Measurements from ENCODE around the gene CDK10.

Gene CDK10

DNA sequence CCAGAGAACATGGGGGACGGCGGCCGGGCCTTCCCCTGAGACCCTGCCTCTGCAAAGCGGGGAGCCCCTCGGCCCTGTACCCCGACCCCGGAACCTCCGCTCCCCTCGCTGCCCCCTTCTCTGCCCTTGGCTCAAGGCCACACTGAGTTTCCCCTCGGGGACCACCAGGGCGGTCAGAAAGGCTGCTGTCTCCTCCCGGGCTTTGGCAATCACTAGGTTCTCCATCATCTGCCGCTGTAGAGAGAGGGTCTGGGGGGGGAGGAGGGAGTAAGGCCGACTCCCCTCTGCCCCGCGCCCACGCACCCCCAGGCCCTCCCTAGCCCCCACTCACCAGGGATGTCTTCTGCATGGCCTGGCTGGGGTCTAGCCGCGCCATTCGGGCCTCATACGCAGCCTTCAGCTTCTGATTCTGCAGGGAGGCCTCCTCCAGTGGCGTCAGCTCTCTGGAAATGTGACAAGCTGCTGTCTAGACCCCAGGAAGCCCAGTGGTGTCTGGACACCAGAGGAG, 25.8 kb downstream of the CDK10 start:
- Histone ChIP-seq H3K36me3 (ENCODE audit: insufficient read depth, low read length) (no peaks in the 10 kb centered on the region), H3K4me3 (ENCODE audit: low read depth in 1 of 2, low read length in 2 of 2) (peak overlapping the region; percentile 41 to 66; a peak in 3 of 4 replicates), H2AFZ (ENCODE audit: low read depth, low read length) (peak overlapping the region; percentile 72), H3K9ac (ENCODE audit: low read depth, low read length) (peak overlapping the region; percentile 60), H4K20me1 (ENCODE audit: insufficient read depth, low read length) (no peaks in the 10 kb centered on the region), H3K27ac (ENCODE audit: low read length) (peak overlapping the region; percentile 44), H3K9me3 (ENCODE audit: insufficient read depth, low read length, severe bottlenecking) (no peaks in the 10 kb centered on the region), H3K4me1 (ENCODE audit: insufficient read depth, low read length) (peaks cover 12% of the 10 kb centered on the region), H3K27me3 (ENCODE audit: insufficient read depth, low read length, poor library complexity) (no peaks in the 10 kb centered on the region), H3K79me2 (ENCODE audit: insufficient read depth, low read length) (no peaks in the 10 kb centered on the region), H3K4me2 (ENCODE audit: insufficient read depth, low read length) (peak overlapping the region; percentile 81)
- ATAC-seq (ENCODE audit: insufficient read depth, low read depth) (peak; percentile 11; the same call in 2 of the 3 replicates), DNase-seq (no peak)
- no peak for TF ChIP-seq EZH2 (IDR thresholded peaks at IDR 0.05; ENCODE audit: borderline replicate concordance, low read depth, low read length, severe bottlenecking)
- TF ChIP-seq, protein P1, sequence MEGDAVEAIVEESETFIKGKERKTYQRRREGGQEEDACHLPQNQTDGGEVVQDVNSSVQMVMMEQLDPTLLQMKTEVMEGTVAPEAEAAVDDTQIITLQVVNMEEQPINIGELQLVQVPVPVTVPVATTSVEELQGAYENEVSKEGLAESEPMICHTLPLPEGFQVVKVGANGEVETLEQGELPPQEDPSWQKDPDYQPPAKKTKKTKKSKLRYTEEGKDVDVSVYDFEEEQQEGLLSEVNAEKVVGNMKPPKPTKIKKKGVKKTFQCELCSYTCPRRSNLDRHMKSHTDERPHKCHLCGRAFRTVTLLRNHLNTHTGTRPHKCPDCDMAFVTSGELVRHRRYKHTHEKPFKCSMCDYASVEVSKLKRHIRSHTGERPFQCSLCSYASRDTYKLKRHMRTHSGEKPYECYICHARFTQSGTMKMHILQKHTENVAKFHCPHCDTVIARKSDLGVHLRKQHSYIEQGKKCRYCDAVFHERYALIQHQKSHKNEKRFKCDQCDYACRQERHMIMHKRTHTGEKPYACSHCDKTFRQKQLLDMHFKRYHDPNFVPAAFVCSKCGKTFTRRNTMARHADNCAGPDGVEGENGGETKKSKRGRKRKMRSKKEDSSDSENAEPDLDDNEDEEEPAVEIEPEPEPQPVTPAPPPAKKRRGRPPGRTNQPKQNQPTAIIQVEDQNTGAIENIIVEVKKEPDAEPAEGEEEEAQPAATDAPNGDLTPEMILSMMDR (IDR thresholded peaks at IDR 0.05; ENCODE audit: borderline replicate concordance, extremely low read depth, low read length, poor library complexity, severe bottlenecking) = no peak

DNA sequence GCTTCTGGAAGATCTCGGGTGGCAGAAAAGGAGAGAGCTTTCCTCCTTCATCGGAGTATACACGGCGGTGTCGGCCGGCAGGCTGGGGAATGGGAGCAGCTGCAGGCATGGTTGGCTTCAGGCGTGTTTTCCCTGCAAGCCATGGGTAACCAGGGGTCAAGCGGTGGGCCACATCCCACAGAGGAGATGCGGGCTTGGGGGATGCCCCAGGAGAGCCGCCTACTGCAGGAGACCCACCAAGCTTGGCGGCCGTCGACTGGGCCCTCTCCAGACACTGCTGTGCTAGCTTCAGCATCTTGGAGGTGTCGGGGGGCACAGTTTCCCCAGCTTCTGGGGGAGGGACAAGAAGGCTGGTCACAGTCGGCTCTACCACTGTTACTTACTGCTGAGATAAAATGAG, 30.0 kb downstream of the CDK10 start:
- no peak overlapping the region for H3K4me2 ChIP-seq (ENCODE audit: insufficient read depth, low read length)
- H3K9me3 ChIP-seq (ENCODE audit: insufficient read depth, low read length, severe bottlenecking) = no peaks in the 10 kb centered on the region
- no peak overlapping the region for H3K4me3 ChIP-seq (ENCODE audit: low read depth in 1 of 2, low read length in 2 of 2)
- peaks cover 22% of the 10 kb centered on the region for H3K4me1 ChIP-seq (ENCODE audit: insufficient read depth, low read length)
- no peaks in the 10 kb centered on the region for H3K27me3 ChIP-seq (ENCODE audit: insufficient read depth, low read length, poor library complexity)
- no peak for DNase-seq
- no peak overlapping the region for H2AFZ ChIP-seq (ENCODE audit: low read depth, low read length)
- no peak for ATAC-seq (ENCODE audit: insufficient read depth, low read depth)
- H3K36me3 ChIP-seq (ENCODE audit: insufficient read depth, low read length) = no peaks in the 10 kb centered on the region; the same call in 1 of the 2 replicates
- no peak overlapping the region for H3K27ac ChIP-seq (ENCODE audit: low read length)
- no peak overlapping the region for H3K9ac ChIP-seq (ENCODE audit: low read depth, low read length)
- H3K79me2 ChIP-seq (ENCODE audit: insufficient read depth, low read length) = peaks cover under 1% of the 10 kb centered on the region; the same call in 1 of the 2 replicates
- no peaks in the 10 kb centered on the region; the same call in 1 of the 2 replicates for H4K20me1 ChIP-seq (ENCODE audit: insufficient read depth, low read length)
- TF ChIP-seq, protein P1 (IDR thresholded peaks at IDR 0.05; ENCODE audit: borderline replicate concordance, extremely low read depth, low read length, poor library complexity, severe bottlenecking) = no peak
- no peak for TF ChIP-seq EZH2 (IDR thresholded peaks at IDR 0.05; ENCODE audit: borderline replicate concordance, low read depth, low read length, severe bottlenecking)

DNA sequence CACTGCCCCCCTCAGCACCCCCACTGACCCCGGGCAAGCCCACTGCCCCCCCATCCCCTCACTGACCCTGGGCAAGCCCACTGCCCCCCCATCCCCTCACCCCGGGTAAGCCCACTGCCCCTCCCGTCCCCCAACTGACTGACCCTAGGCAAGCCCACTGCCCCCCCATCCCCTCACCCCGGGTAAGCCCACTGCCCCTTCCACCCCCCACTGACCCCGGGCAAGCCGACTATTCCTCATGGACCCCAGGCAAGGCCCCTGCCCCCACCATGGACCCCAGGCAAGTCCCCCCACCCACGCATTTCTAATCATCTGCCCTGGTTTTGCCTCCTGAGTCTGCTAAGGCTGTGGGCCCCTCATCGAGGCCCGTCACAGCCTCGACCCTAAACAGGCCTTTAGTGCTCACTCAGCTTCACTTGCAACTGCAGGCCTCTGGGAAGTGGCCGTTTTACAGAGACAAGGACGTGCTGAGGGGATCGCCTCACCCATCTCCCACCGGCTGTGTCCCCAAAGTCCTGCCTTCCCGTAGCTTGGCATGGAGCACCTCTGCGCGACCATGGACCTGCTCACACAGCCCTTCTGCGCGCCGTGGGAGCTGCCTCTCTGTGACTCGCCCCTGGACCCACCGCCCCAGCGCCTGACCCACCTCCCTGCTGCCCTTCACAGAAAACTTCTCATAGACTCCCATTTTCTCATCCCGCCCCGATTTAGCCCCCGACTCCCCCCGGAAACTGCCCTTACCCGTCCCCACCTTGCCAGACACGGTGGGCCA, 30.6 kb downstream of the CDK10 start:
- H3K9me3 ChIP-seq (ENCODE audit: insufficient read depth, low read length, severe bottlenecking) = no peaks in the 10 kb centered on the region
- no peaks in the 10 kb centered on the region; the same call in 1 of the 2 replicates for H3K36me3 ChIP-seq (ENCODE audit: insufficient read depth, low read length)
- H4K20me1 ChIP-seq (ENCODE audit: insufficient read depth, low read length) = peaks cover under 1% of the 10 kb centered on the region
- no peak overlapping the region for H3K4me3 ChIP-seq (ENCODE audit: low read depth in 1 of 2, low read length in 2 of 2)
- no peaks in the 10 kb centered on the region for H3K27me3 ChIP-seq (ENCODE audit: insufficient read depth, low read length, poor library complexity)
- H3K4me1 ChIP-seq (ENCODE audit: insufficient read depth, low read length) = peaks cover 18% of the 10 kb centered on the region
- peaks cover 5% of the 10 kb centered on the region for H3K79me2 ChIP-seq (ENCODE audit: insufficient read depth, low read length)
- H3K27ac ChIP-seq (ENCODE audit: low read length) = no peak overlapping the region; the same call in 1 of the 2 replicates
- no peak overlapping the region for H3K9ac ChIP-seq (ENCODE audit: low read depth, low read length)
- TF ChIP-seq EZH2 (IDR thresholded peaks at IDR 0.05; ENCODE audit: borderline replicate concordance, low read depth, low read length, severe bottlenecking) = no peak
- TF ChIP-seq, protein P1 (IDR thresholded peaks at IDR 0.05; ENCODE audit: borderline replicate concordance, extremely low read depth, low read length, poor library complexity, severe bottlenecking) = no peak
- no peak overlapping the region for H3K4me2 ChIP-seq (ENCODE audit: insufficient read depth, low read length)
- H2AFZ ChIP-seq (ENCODE audit: low read depth, low read length) = no peak overlapping the region
- DNase-seq (no peak), ATAC-seq (ENCODE audit: insufficient read depth, low read depth) (no peak)
